Ascending aorta (tissue), 2 donors: ENCODE data around the gene TLR1. TPM values are rescaled to one million over a fixed set of nuclear protein-coding genes. Genes with fewer than 3 reads are reported as not detected.
"Not testable (repeated sequence)": the region's sequence is repeated elsewhere in the genome, so short reads cannot be mapped to it uniquely, and the experiment has no call there.

ENCODE experiments used
- DNase-seq, 2 donors: peaks; one replicate each; pipeline ENCODE4 v3.0.0-alpha.2; 2019; ENCODE audit warnings: low spot score in 2 of 2
- H3K27ac ChIP-seq, 2 donors: fragments of 200-600 bp; sonication (generic); one replicate each; pipeline ENCODE4 v1.5.1; 2016 to 2017; ENCODE audit warnings: mild to moderate bottlenecking in 1 of 2
- H3K27me3 ChIP-seq: fragments of 200-600 bp; sonication (generic); one replicate; pipeline ENCODE4 v1.5.1; 2017
- H3K36me3 ChIP-seq, 2 donors: fragments of 200-600 bp; sonication (generic); one replicate each; pipeline ENCODE4 v1.5.1; 2016
- H3K4me1 ChIP-seq, 2 donors: fragments of 200-600 bp; sonication (generic); one replicate each; pipeline ENCODE4 v1.5.1; 2016 to 2017; ENCODE audit warnings: mild to moderate bottlenecking in 1 of 2
- H3K4me3 ChIP-seq, 2 donors: fragments of 200-600 bp; sonication (generic); one replicate each; pipeline ENCODE4 v1.5.1; 2016 to 2017; ENCODE audit warnings: mild to moderate bottlenecking in 1 of 2
- H3K9me3 ChIP-seq, 2 donors: fragments of 200-600 bp; sonication (generic); one replicate each; pipeline ENCODE4 v1.5.1; 2016
- CTCF ChIP-seq, 3 experiments: fragments of 200-600 bp in 2 of 3; fragments of 450-650 bp in 1 of 3; sonication (generic) in 2 of 3; IDR thresholded peaks; one replicate each; pipeline ENCODE4 v1.5.1; 2016 to 2019; ENCODE audit warnings: antibody characterized with exemption in 3 of 3, mild to moderate bottlenecking in 1 of 3, moderate library complexity in 1 of 3
- intact Hi-C: fragments of 100-400 bp; cut with DNase I; formaldehyde crosslinking; loops from one replicate; pipeline ENCODE4 v1.15.1; 2023
- total RNA-seq: library from RNA; depleted of rRNA; stranded (reverse); fragments of >200 nt; gene quantifications from one replicate; pipeline ENCODE4 v1.1.0, GENCODE V29; 2016

TLR1 gene
- total RNA-seq, 1 donor from 2014 or later, result 1.1 TPM

DNA sequence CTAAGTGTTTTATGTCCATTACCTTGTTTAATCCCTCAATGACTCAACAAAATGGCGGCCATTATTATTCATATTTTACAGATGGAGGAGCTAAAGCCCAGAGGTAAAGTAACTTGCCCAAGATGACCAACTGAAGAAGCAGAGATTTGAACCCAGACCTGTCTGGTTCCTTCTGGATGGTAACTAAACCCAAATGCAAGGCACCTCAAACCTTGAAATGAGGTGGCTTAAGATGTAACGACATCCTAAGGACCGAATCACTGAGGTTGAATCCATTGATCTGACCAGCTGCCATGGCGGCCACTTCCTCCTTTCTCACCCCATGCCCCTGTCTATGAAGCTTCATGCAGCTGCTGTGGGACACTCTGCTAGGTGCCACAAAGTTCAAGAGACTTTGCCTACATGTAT is 22.7 kb downstream of the TLR1 start:
- no peak overlapping the region for H3K27ac ChIP-seq
- intact Hi-C loops, result loop anchor here (1.0 to 5.0 kb wide), 2 partner anchors 23 to 605 kb away; no protein-coding TSS in a partner anchor
- no peak for DNase-seq
- no peaks in the 10 kb centered on the region for H3K27me3 ChIP-seq
- no peaks in the 10 kb centered on the region for H3K4me1 ChIP-seq
- H3K9me3 ChIP-seq, result no peaks in the 10 kb centered on the region
- no peak overlapping the region for H3K4me3 ChIP-seq
- no peak for TF ChIP-seq CTCF (IDR thresholded peaks at IDR 0.05)
- H3K36me3 ChIP-seq, result no peaks in the 10 kb centered on the region

DNA sequence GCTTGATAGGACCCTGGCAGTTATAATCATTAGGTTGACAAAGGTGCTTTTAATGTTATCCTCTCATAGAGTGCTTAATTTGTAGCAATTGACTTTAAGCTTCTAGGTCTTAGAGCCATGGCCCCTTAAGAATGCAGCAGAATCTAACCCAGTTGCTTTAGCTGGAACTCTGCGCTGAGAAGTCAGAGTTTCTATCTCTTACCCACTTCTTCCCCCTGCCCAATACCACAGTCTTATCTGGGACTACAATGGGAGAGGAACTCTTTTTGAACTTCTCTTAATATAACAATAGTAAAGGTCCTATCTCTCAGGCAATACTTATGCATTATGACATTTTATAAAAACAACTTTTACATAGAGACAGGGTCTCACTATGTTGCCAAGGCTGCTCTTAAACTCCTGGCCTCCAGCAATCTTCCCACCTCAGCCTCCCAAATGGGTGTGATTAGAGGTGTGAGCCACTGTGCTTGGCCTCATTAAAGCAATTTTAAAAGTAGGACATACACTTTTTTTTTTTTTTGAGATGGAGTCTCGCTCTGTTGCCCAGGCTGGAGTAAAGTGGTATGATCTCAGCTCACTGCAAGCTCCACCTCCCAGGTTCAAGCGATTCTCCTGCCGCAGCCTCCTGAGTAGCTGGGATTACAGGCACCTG is 23.6 kb downstream of the TLR1 start:
- no peaks in the 10 kb centered on the region for H3K36me3 ChIP-seq
- TF ChIP-seq CTCF (IDR thresholded peaks at IDR 0.05), result no peak

GRCh38 chr4:38779790-38780189 is 24.8 kb downstream of the TLR1 start:
- H3K9me3 ChIP-seq, result no peaks in the 10 kb centered on the region
- H3K27me3 ChIP-seq, result no peaks in the 10 kb centered on the region
- no peak overlapping the region for H3K4me3 ChIP-seq
- DNase-seq, result no peak
- no peaks in the 10 kb centered on the region for H3K4me1 ChIP-seq
- H3K27ac ChIP-seq, result no peak overlapping the region
- H3K36me3 ChIP-seq, result no peaks in the 10 kb centered on the region
- intact Hi-C loops, result loop anchor here (5.0 kb wide), 1 partner anchor 602 kb away; no protein-coding TSS in a partner anchor
- no peak for TF ChIP-seq CTCF (IDR thresholded peaks at IDR 0.05)

More for the DNA sequence above, 23.6 kb downstream of the TLR1 start:
- intact Hi-C loops, result loop anchor here (5.0 kb wide), 1 partner anchor 604 kb away; no protein-coding TSS in a partner anchor
- DNase-seq, result no peak
- Histone ChIP-seq H3K27ac (no peak overlapping the region), H3K4me1 (no peaks in the 10 kb centered on the region), H3K9me3 (no peaks in the 10 kb centered on the region), H3K27me3 (no peaks in the 10 kb centered on the region), H3K4me3 (no peak overlapping the region)

- H3K4me1 ChIP-seq, H3K4me3 ChIP-seq, H3K36me3 ChIP-seq, intact Hi-C loops, H3K27me3 ChIP-seq, DNase-seq, H3K9me3 ChIP-seq, H3K27ac ChIP-seq: not testable (repeated sequence)
Measured at GRCh38 chr4:38777925-38778324, 26.7 kb downstream of the TLR1 start.

- H3K27me3 ChIP-seq, result no peaks in the 10 kb centered on the region
- H3K9me3 ChIP-seq, result no peaks in the 10 kb centered on the region
- H3K4me3 ChIP-seq, result no peak overlapping the region
- no peak overlapping the region for H3K27ac ChIP-seq
- no peak for DNase-seq
- H3K36me3 ChIP-seq, result no peaks in the 10 kb centered on the region
- intact Hi-C loops, result no loop called here
- no peaks in the 10 kb centered on the region for H3K4me1 ChIP-seq
- no peak for TF ChIP-seq CTCF (IDR thresholded peaks at IDR 0.05)
Measured at GRCh38 chr4:38775326-38775725, 29.3 kb downstream of the TLR1 start.

DNA sequence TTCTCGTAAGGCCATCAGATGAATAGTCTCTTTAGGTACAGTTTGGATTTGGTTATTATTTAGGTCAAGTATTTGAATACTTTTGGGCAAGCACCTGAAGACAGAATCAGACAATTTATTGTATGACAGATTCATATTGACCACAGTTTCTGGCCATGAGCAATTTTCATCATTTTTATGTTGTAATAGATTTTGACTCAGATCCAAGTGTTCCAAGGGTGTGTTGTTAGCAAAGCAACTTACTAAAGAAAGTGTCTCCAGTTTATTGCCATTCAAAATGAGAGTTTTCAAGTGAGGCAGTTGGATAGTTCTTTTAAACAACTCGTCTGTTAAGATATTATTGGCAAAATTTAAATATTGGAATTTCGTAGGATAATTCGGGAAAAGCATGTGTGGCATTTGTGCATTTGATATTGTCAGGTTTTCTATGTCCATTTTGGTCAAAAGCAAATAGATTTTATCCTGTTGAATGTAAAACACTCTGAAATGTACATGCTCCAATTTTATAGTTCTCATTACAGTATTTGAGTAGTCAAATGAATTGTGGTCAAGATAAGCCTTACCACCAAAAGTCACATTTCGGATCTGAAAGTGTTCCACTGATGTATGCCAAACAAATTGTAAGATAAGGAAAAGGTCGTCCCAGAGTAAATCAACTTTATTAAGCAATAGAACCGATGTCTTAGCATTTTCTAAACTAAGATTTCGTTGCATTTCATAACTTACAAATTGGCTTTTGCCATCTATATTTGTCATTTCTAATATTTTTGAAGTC is 30.2 kb downstream of the TLR1 start:
- no peaks in the 10 kb centered on the region for H3K9me3 ChIP-seq
- H3K4me1 ChIP-seq, result no peaks in the 10 kb centered on the region
- H3K36me3 ChIP-seq, result no peaks in the 10 kb centered on the region
- no peak overlapping the region for H3K27ac ChIP-seq
- TF ChIP-seq CTCF (IDR thresholded peaks at IDR 0.05), result no peak
- H3K27me3 ChIP-seq, result no peaks in the 10 kb centered on the region
- intact Hi-C loops, result no loop called here
- no peak overlapping the region for H3K4me3 ChIP-seq
- no peak for DNase-seq

- intact Hi-C loops, H3K27me3 ChIP-seq, H3K27ac ChIP-seq, H3K4me3 ChIP-seq, H3K4me1 ChIP-seq, DNase-seq, H3K36me3 ChIP-seq, H3K9me3 ChIP-seq: not testable (repeated sequence)
Measured at GRCh38 chr4:38770281-38770680, 34.3 kb downstream of the TLR1 start.
